IPS-15b (cell line): Measurements from ENCODE around the gene SYT15.

Experiments used
- H3K27me3 ChIP-seq: one replicate; pipeline ENCODE4 v1.6.1; 2013; ENCODE audit warnings: low read length; ENCODE audit not compliant: control insufficient read depth, insufficient read depth
- H3K36me3 ChIP-seq: one replicate; pipeline ENCODE4 v1.6.1; 2013; ENCODE audit warnings: low read length; ENCODE audit not compliant: control insufficient read depth, insufficient read depth
- H3K4me1 ChIP-seq: one replicate; pipeline ENCODE4 v1.6.1; 2013; ENCODE audit warnings: mild to moderate bottlenecking, low read length; ENCODE audit not compliant: control insufficient read depth, insufficient read depth
- H3K4me3 ChIP-seq: one replicate; pipeline ENCODE4 v1.5.1; 2013; ENCODE audit warnings: low read depth, low read length
- H3K9ac ChIP-seq: one replicate; pipeline ENCODE4 v1.6.1; 2013; ENCODE audit warnings: low read depth, mild to moderate bottlenecking, low read length
- H3K9me3 ChIP-seq: one replicate; pipeline ENCODE4 v1.6.1; 2013; ENCODE audit warnings: mild to moderate bottlenecking, low read length; ENCODE audit not compliant: control insufficient read depth, insufficient read depth

SYT15 gene

DNA sequence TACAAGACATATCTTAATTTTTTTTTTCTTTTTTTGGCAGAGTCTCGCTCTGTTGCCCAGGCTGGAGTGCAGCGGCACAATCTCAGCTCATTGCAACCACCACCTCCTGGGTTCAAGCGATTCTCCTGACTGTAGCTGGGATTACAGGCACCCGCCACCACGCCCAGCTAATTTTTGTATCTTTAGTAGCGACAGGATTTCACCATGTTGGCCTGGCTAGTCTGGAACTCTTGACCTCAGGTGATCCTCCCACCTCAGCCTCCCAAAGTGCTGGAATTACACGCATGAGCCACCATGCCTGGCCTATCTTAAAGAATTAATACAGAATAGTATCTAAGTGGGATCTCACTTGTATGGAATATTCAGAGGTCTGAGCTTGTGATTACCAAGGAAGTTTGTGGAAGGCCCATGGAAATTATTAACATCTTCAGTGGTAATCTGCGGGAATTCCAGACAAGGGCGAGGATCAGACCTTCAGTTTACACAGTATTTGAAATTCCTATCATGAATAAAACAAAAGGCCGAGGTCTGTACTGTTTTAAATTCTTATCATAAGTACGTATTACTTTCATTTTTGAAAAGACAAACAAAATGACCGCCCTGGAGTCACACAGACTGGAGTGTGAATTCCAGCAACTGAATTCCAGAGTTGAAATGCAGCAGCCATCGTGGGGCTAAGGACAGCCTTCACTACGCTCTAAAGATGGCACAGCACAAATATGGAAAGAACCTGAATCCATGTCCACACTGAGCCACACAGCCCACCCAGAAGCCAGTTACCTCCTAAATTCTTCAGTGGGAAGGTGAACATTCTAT lies 39.1 kb upstream of the SYT15 start:
- no peak overlapping the region for H3K9ac ChIP-seq
- peaks cover 14% of the 10 kb centered on the region for H3K4me1 ChIP-seq
- H3K4me3 ChIP-seq: no peak overlapping the region
- no peaks in the 10 kb centered on the region for H3K9me3 ChIP-seq
- H3K27me3 ChIP-seq: peaks cover 16% of the 10 kb centered on the region
- no peaks in the 10 kb centered on the region for H3K36me3 ChIP-seq

DNA sequence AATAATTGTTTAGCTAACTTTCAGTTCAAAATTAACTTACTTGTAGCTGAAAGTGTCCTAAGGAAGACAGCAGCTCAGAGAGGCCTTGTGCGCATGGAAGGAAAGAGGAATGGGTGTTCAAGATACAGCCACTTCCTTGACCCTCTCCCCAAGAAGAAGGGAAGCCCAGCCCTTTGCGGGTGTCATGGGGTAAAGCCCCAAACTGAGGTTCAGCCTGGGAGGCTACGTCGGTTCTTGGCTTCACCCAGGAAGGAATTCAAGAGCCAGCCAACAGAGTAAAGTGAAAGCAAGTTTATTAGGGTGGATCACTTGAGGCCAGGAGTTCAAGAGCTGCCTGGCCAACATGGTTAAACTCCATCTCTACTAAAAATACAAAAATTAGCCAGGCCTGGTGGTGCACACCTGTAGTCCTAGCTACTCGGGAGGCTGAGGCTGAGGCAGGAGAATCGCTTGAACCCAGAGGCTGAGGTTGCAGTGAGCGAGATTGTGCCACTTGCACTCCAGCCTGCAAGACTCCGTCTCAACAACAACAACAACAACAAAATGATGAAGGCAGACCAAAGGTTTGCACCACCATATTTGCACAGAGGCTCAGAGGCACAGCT lies 38.4 kb upstream of the SYT15 start:
- Histone ChIP-seq H3K9me3 (no peaks in the 10 kb centered on the region), H3K9ac (no peak overlapping the region), H3K27me3 (peaks cover 16% of the 10 kb centered on the region), H3K4me3 (peak overlapping the region; percentile 58), H3K4me1 (peaks cover 14% of the 10 kb centered on the region), H3K36me3 (no peaks in the 10 kb centered on the region)

DNA sequence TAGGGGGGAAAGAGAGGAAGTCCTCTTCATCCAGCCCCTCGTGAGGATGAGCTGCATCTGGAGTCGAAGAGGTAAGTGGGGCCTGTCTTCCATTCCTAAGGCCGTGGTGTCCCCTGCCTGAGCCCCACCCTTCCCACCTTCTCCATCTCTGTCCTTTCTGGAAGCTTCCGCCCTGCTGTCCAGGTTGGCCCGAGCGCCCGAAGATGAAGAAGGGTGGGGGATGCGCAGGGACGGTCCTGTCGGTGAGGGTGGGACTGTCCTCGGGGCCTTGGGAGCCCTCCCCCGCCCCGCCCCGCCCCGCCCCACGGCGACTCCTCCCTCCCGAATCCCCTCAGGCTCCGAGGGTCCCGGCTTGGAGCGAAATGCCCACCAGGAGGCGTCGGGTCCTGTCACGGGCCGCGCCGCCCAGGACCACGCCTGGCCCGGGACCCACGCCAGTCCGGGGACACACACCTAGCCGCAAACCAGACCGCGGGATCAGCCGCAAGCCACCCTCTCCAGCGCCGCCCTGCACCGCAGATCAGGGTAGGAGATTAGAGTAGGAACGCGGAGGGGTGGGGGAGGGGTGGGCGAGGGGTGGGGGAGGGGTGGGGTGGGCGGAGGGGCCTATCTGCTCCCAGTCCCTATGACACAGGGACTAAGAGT lies 37.8 kb upstream of the SYT15 start:
- no peak overlapping the region for H3K9ac ChIP-seq
- no peaks in the 10 kb centered on the region for H3K36me3 ChIP-seq
- H3K9me3 ChIP-seq: no peaks in the 10 kb centered on the region
- peaks cover 14% of the 10 kb centered on the region for H3K4me1 ChIP-seq
- peaks cover 16% of the 10 kb centered on the region for H3K27me3 ChIP-seq
- H3K4me3 ChIP-seq: peak overlapping the region; percentile 58

DNA sequence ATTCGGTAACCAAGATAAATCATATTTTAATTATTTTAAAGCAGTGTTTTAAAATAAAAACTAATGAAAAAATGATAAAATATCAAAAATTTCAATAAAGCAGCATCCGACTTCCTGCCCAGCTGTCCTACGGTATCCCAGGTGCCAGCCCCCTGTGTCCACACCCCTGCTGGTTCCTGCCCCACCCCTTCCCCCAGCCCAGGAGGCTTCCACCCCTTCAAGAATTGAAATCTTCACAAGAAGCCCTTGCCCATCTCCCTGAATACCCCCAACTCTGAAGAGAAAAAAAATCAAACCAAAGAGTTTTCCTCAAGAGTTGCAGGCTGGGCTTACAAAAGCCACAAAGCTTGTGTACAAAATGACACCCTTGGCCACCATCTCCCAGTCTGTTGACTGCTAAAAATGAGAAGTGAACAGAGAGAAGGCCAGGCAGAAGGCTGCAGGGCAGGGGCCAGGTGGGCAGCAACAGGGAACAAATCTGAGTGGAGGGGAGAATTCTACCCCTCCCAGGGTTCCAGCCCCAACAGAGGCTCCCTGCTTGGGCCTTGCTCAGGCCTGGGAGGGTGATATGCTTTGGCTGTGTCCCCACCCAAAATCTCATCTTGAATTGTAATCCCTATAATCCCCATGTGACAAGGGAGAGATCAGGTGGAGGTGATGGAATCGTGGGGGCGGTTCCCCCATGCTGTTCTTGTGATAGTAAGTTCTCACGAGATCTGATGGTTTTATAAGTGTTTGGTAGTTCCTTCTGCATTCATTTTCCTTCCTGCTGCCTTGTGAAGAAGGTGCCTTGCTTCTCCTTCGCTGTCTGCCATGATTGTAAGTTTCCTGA lies 37.0 kb upstream of the SYT15 start:
- Histone ChIP-seq H3K27me3 (peaks cover 16% of the 10 kb centered on the region), H3K4me1 (peaks cover 12% of the 10 kb centered on the region), H3K4me3 (peak overlapping the region; percentile 58), H3K36me3 (no peaks in the 10 kb centered on the region), H3K9ac (no peak overlapping the region), H3K9me3 (no peaks in the 10 kb centered on the region)

DNA sequence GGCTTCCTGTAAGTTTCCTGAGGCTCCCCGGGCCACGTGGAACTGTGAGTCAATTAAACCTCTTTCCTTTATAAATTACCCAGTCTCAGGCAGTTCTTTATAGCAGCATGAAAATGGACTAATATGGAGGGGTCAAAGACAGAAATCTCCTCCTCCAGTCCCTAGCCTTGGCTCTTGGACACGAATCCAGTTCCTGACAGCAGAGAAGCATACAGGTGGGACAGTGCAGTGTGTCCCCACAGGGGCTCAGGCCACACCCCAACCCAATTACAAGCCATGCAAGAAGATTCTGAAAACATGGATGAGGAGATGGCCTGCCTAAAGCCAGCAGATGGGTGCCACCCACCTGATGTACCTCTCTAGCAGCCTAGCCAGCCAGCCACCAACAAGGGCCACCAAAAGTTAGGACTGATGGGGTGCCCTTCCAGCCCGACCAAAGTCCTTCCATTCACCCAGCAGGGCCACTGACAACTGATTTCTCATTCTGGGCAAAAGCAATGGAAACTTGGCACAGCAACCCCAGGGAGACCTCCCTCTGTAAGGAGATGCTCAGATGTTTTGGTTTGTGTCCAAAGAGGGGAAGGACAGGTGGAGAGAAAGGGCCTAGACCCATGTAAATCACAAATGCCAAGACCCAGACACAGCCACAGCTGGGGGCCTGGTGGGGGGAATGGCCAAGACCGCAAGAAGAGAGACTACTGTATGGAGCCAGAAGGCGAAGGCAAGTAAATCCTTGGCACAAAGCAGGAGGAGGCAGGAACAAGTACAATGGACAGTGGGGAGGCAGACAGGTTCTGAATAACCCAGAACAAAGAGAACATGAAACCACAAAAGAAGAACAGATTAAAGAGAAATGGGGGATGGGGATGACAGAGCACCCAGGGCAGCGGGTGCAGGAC lies 36.1 kb upstream of the SYT15 start:
- Histone ChIP-seq H3K4me1 (peaks cover 10% of the 10 kb centered on the region), H3K9ac (no peak overlapping the region), H3K4me3 (no peak overlapping the region), H3K27me3 (peaks cover 16% of the 10 kb centered on the region), H3K9me3 (no peaks in the 10 kb centered on the region), H3K36me3 (no peaks in the 10 kb centered on the region)

DNA sequence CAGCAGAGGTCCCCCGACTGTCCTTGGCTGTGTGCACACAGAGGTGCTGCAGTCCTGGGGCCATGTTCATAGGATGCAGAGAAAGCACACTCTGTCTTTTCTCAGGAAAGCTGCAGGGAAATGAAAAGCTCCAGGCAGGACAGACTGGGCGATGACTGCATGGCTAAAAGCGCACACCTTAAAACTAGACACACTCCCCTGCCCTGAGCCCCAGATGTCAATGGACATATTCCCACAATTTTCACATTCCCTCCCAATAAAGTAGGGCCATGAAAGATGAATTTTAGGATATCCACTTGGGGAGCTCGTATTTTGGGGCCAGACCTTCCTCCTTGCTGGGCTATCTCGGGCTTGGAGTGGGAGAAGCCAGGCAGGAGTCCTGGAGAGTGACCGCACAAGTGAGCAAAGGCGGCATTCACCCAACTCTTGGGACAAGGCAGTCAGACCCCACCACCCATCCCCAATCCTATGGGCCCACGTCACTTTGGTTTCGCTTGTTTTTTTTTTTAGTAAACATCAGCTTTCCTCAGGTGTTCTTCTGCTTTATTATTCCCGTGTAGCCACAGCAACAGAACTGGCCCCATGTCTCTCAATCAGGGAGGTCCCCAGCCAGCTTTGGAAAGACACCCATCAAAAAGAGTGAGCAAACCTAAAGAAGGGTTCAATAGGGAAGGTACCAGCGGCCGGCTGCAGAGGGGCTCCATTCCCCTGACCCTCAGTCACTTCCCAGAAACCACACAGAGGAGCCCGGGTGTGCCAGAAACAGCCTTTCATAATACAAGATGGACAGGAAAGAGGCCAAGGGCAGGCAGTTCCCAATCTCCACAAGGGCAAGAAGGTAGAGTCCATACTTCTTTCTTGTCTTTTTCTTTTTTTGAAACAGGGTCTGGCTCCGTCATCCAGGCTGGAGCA lies 35.2 kb upstream of the SYT15 start:
- no peaks in the 10 kb centered on the region for H3K9me3 ChIP-seq
- no peak overlapping the region for H3K9ac ChIP-seq
- H3K4me1 ChIP-seq: peaks cover 10% of the 10 kb centered on the region
- peaks cover 16% of the 10 kb centered on the region for H3K27me3 ChIP-seq
- H3K36me3 ChIP-seq: peaks cover 2% of the 10 kb centered on the region
- H3K4me3 ChIP-seq: no peak overlapping the region

DNA sequence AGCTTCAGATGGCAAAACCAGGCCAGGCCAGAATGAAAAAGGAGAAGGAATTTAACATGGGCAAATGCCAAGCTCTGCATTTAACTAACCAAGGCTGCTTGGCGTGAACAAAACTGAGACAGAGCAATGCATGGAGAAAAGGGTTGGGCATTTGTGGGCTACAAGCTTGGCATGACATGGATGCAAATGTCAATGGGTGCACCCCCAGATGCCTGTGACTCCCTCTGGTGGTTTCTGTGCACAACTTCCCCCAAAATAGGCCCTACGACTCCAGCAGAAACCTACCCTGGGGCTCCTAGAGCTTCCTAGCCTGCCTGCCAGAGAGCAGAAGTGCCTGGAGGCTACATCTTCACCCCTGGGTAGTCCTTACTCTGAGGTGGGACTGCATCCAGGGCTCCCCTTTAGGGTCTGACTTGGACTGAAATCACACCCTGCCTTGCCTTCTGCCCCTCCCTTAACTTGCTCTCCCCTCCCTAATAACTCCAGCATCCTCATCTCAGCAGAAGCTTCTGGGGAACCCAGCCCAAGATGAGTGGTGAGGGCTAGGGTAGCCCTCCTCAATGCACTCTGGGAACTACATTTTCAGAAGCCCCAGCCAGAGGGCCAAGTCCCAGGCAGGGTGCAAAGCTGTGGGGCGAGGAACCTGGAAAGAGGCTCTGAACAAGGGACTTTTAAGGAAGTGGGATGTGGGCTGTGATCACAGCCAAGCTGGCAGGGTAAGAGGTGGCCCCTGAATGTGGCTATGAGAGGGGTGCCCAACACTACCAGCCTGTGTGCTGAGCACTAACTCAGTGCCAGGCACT lies 33.7 kb upstream of the SYT15 start:
- H3K4me3 ChIP-seq: no peak overlapping the region
- H3K27me3 ChIP-seq: peaks cover 8% of the 10 kb centered on the region
- H3K4me1 ChIP-seq: peaks cover 10% of the 10 kb centered on the region

DNA sequence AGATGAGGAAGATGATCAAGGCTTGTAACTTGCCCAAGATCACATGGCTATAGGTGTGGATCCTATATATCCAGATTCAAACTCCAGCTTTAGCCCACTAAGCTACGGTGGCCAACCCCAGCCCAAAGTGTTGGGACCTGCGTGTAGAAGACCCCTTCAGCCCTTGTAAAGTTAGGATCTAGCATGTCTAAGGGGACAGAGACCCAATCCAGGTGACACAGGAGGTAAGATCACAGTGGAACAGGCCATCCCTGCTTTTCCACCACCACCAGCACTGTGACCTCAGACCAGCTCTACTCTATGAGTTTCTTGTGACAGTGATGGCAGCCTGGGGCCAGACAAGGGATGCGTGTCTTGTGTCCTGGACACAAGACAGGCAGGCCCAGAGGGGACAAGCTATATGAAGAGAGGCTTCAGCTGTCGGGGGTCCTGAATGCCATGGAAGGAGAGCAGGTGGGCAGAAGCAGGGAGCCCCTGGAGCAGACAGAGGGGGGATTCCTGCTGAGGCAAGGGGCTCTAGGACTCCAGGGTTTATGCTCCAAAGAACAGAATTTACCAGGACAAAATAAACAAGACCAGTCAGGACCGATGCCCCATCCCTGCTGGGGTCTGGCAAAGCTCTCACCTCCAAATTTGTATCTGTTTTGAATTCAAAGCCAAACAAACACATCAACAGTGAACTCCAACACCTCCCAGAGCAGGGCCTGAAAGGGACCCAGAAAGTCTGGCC lies 32.9 kb upstream of the SYT15 start:
- no peaks in the 10 kb centered on the region for H3K27me3 ChIP-seq
- no peaks in the 10 kb centered on the region for H3K9me3 ChIP-seq

More for the DNA sequence above, 33.7 kb upstream of the SYT15 start:
- H3K9me3 ChIP-seq: no peaks in the 10 kb centered on the region
- H3K36me3 ChIP-seq: peaks cover 13% of the 10 kb centered on the region
- no peak overlapping the region for H3K9ac ChIP-seq

More for the DNA sequence above, 32.9 kb upstream of the SYT15 start:
- H3K4me1 ChIP-seq: peaks cover 6% of the 10 kb centered on the region
- H3K9ac ChIP-seq: peak overlapping the region; percentile 8
- peaks cover 19% of the 10 kb centered on the region for H3K36me3 ChIP-seq
- no peak overlapping the region for H3K4me3 ChIP-seq
